Sigmoid colon (tissue), 4 donors: ENCODE measurements around the gene CXCL5.

Experiments used
- EP300 ChIP-seq, 4 donors: sonication (generic); formaldehyde crosslinking; IDR thresholded peaks; one replicate each; pipeline ENCODE4 v1.6.1; 2017; ENCODE audit warnings: antibody characterized with exemption in 4 of 4
- POLR2AphosphoS5 ChIP-seq, 4 donors: sonication (generic); formaldehyde crosslinking; IDR thresholded peaks; one replicate each; pipeline ENCODE4 v1.6.1; 2017; ENCODE audit warnings: antibody characterized with exemption in 4 of 4
- TF ChIP-seq, protein P1 (sequence below), 4 experiments: fragments of 450-650 bp in 3 of 4; fragments of 200-600 bp in 1 of 4; IDR thresholded peaks; one replicate each; pipeline ENCODE4 v1.5.1; 2016 to 2019; ENCODE audit warnings: antibody characterized with exemption in 4 of 4, mild to moderate bottlenecking in 3 of 4, moderate library complexity in 2 of 4

GRCh38 chr4:73964862-73965611 lies 33.4 kb downstream of the CXCL5 start:
- TF ChIP-seq, protein P1, sequence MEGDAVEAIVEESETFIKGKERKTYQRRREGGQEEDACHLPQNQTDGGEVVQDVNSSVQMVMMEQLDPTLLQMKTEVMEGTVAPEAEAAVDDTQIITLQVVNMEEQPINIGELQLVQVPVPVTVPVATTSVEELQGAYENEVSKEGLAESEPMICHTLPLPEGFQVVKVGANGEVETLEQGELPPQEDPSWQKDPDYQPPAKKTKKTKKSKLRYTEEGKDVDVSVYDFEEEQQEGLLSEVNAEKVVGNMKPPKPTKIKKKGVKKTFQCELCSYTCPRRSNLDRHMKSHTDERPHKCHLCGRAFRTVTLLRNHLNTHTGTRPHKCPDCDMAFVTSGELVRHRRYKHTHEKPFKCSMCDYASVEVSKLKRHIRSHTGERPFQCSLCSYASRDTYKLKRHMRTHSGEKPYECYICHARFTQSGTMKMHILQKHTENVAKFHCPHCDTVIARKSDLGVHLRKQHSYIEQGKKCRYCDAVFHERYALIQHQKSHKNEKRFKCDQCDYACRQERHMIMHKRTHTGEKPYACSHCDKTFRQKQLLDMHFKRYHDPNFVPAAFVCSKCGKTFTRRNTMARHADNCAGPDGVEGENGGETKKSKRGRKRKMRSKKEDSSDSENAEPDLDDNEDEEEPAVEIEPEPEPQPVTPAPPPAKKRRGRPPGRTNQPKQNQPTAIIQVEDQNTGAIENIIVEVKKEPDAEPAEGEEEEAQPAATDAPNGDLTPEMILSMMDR (IDR thresholded peaks at IDR 0.05), result no peak
- TF ChIP-seq POLR2AphosphoS5 (IDR thresholded peaks at IDR 0.05) (no peak), EP300 (IDR thresholded peaks at IDR 0.05) (no peak)
